T-cell (primary cell): ENCODE measurements around the gene EIF5. TPM values are rescaled to one million over a fixed set of nuclear protein-coding genes. Genes with fewer than 3 reads are reported as not detected.
A peak's percentile ranks its signal among the peaks of the same experiment; 100 is the strongest.

Experiments used
- ATAC-seq, 4 experiments: fragments of 200-7000 bp in 3 of 4; fragments of 150-1000 bp in 1 of 4; cut with Tn5 transposase; replicated peaks in 1 of 4; 1 replicate in 3 of 4; 2 replicates in 1 of 4; pipeline ENCODE4 v1.10.0; 2021; ENCODE audit warnings: moderate library complexity in 3 of 4, mild to moderate bottlenecking in 2 of 4, moderate number of reproducible peaks in 1 of 4
- CTCF ChIA-PET, 2 donors: fragments of 300-600 bp; sonication (Branson Sonifier 250); formaldehyde crosslinking; loops; one replicate each; lab custom pipeline; 2022; ENCODE audit warnings: antibody characterized with exemption in 2 of 2; lab: Charles Lee
- POLR2A ChIA-PET, 2 donors: fragments of 300-600 bp; sonication (Branson Sonifier 250); formaldehyde crosslinking; loops; one replicate each; lab custom pipeline; 2022; ENCODE audit warnings: antibody characterized with exemption in 2 of 2; lab: Charles Lee
- DNase-seq, 35 experiments: peaks; one replicate each; pipeline versions ENCODE4 v3.0.0 to v3.0.0-alpha.2; 2013 to 2023
- H3K27ac ChIP-seq: one replicate; pipeline ENCODE4 v1.5.1; 2013; ENCODE audit warnings: low read length
- H3K27me3 ChIP-seq, 2 experiments: replicated peaks in 1 of 2; 1 replicate in 1 of 2; 2 replicates in 1 of 2; pipeline versions ENCODE4 v1.6.1 to v1.7.0; 2013; ENCODE audit warnings: low read length in 1 of 2, mixed read lengths in 1 of 2; ENCODE audit not compliant: control insufficient read depth in 2 of 2, insufficient read depth in 2 of 2; ENCODE audit errors: extremely low read depth in 1 of 2
- H3K36me3 ChIP-seq, 2 donors: 1 replicate in 1 of 2; 2 replicates in 1 of 2; pipeline versions ENCODE4 v1.6.1 to v1.7.0; 2013; ENCODE audit warnings: low read length in 1 of 2; ENCODE audit not compliant: control insufficient read depth in 2 of 2, insufficient read depth in 1 of 2; ENCODE audit errors: extremely low read depth in 1 of 2
- H3K4me1 ChIP-seq, 2 experiments: 1 replicate in 1 of 2; 2 replicates in 1 of 2; pipeline versions ENCODE4 v1.6.1 to v1.7.0; 2013; ENCODE audit warnings: low read length in 2 of 2, mixed read lengths in 1 of 2; ENCODE audit not compliant: insufficient read depth in 2 of 2, control insufficient read depth in 1 of 2; ENCODE audit errors: extremely low read depth in 1 of 2
- H3K4me3 ChIP-seq, 2 donors: 1 replicate in 1 of 2; 2 replicates in 1 of 2; pipeline versions ENCODE4 v1.5.1 to v1.7.0; 2013; ENCODE audit warnings: mild to moderate bottlenecking in 2 of 2, low read length in 1 of 2, moderate library complexity in 1 of 2; ENCODE audit not compliant: control insufficient read depth in 1 of 2; ENCODE audit errors: extremely low read depth in 1 of 2
- H3K9me3 ChIP-seq: 2 replicates; pipeline ENCODE4 v1.7.0; 2013
- H3K27ac Mint-ChIP-seq, 2 donors: one replicate each; pipeline ENCODE4 v1.8.0; 2020 to 2021; ENCODE audit warnings: mild to moderate bottlenecking in 2 of 2, mixed read lengths in 2 of 2
- H3K27me3 Mint-ChIP-seq, 2 donors: one replicate each; pipeline ENCODE4 v1.8.0; 2021 to 2022; ENCODE audit warnings: mixed read lengths in 2 of 2
- H3K36me3 Mint-ChIP-seq: one replicate; pipeline ENCODE4 v1.8.0; 2021; ENCODE audit warnings: mixed read lengths
- H3K4me1 Mint-ChIP-seq, 3 donors: one replicate each; pipeline ENCODE4 v1.8.0; 2020 to 2022; ENCODE audit warnings: mixed read lengths in 3 of 3, mild to moderate bottlenecking in 1 of 3
- H3K4me3 Mint-ChIP-seq, 3 donors: one replicate each; pipeline ENCODE4 v1.8.0; 2020 to 2022; ENCODE audit warnings: mild to moderate bottlenecking in 3 of 3, mixed read lengths in 3 of 3, moderate library complexity in 3 of 3
- H3K9me3 Mint-ChIP-seq, 3 donors: one replicate each; pipeline ENCODE4 v1.8.0; 2020 to 2022; ENCODE audit warnings: mixed read lengths in 3 of 3
- WGBS: methylation state at CpG from one replicate; pipeline ENCODE4 v1.1.5; 2013; ENCODE audit warnings: missing lambda C conversion rate; ENCODE audit not compliant: insufficient coverage; 5-methylcytosine and 5-hydroxymethylcytosine counted together
- total RNA-seq, 35 experiments: library from RNA in 6 of 35; stranded (reverse) in 6 of 35; fragments of 120-200 nt in 1 of 35; gene quantifications; one replicate each; pipeline versions ENCODE4 v1.2.1 to v1.2.4 and lab custom pipeline; 2013 to 2026

The EIF5 gene
- total RNA-seq, 5 donors from 2014 or later (not counting 1 experiment from before 2014, with no cell fraction given): 223 to 650 (median 261) TPM

DNA sequence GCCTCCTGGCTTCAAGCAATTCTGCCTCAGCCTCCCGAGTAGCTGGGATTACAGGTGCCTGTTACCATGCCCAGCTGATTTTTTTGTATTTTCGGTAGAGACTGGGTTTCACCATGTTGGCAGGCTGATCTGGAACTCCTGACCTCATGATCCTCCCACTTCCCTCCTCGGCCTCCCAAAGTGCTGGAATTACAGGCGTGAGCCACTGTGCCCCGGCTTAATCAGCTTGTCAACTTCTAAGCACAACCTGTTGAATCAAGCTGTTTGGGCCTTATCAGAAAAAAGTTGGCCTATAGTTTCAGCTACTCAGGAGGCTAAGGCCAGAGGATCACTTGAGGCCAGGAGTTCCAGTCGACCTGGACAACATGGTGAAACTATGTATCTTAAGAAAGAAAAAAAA is 59.0 kb downstream of the EIF5 start:
- Mint-ChIP-seq H3K27me3 (no peaks in the 10 kb centered on the region), H3K27ac (no peak overlapping the region), H3K4me1 (peaks cover 62 to 79% (median 78%) of the 10 kb centered on the region in 3 donors), H3K4me3 (no peak overlapping the region), H3K9me3 (no peaks in the 10 kb centered on the region), H3K36me3 (peaks cover 5% of the 10 kb centered on the region)
- ATAC-seq (no peak), DNase-seq (no peak)
- ChIA-PET CTCF (interaction anchor here (0.6 to 1.9 kb wide), 6 partner anchors 8 to 47 kb away, joined by 3 to 5 read pairs (median 4); partner anchors contain the start of gene MARK3 (in 1 of the 2)), POLR2A (interaction anchor here (0.7 to 1.2 kb wide), 3 partner anchors 8 to 515 kb away, joined by 3 to 10 read pairs (median 5); partner anchors contain the start of gene MARK3 (in 1 of the 2))
- WGBS: 98% methylated on average over 5 of the region's 6 CpGs
- H3K27me3 ChIP-seq: no peaks in the 10 kb centered on the region
- H3K4me1 ChIP-seq: peaks cover 32 to 52% of the 10 kb centered on the region in 2 experiments
- no peak overlapping the region for H3K4me3 ChIP-seq
- H3K36me3 ChIP-seq: no peaks in the 10 kb centered on the region
- no peaks in the 10 kb centered on the region for H3K9me3 ChIP-seq
- no peak overlapping the region for H3K27ac ChIP-seq

DNA sequence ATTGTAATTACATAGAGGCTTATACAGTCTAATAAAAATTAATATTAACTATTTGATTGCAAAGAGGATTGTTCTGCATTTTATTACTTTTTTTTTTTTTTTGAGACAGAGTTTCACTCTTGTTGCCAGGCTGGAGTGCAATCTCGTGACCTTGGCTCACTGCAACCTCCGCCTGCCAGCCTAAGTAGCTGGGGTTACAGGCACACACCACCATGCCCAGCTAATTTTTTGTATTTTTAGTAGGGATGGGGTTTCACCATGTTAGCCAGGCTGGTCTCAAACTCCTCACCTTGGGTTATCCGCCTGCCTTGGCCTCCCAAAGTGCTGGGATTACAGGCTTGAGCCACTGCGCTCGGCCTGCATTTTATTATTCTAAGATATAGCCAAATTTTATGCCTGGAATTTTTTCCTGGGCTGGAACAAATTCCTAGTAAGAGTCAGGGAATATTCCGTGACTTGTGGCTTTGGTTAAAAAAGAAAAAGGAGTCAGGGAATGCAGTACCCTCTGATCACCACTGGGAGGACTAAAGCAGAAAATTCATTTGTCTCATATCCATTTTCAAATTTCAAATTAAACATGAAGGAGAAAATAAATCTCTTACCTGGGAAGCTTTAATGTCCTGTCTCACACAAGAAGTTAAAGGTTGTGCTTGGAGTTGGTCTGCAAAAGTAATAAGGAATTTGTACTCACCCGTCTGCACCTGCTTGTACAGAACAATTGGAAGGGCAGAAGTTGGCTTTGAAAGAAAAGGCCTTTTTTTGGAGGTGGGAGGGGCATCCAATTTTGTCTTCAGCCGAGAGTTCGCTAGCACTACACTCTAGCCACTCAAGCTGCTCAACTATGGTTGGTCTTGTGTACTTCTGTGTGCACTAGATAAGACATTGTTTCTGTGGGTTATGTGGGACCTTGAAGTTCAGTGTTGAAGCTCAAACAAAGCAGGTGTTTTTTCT is 59.9 kb downstream of the EIF5 start:
- ChIA-PET POLR2A (interaction anchor here in 1 of 2 donors (0.7 to 1.2 kb wide), 2 partner anchors 9 to 53 kb away, joined by 5 to 10 read pairs; partner anchors contain the start of gene MARK3), CTCF (interaction anchor here (0.6 to 1.9 kb wide), 8 partner anchors 9 to 431 kb away, joined by 3 to 5 read pairs (median 4); partner anchors contain the start of gene MARK3 (in 1 of the 2))
- DNase-seq (peak in 1 of 35 experiments; percentile 51), ATAC-seq (peak in 2 of 4 experiments; percentile 21 to 52)
- H3K4me3 ChIP-seq: no peak overlapping the region
- peak overlapping the region in 2 of 3 donors; percentile 31 to 43 for H3K4me3 Mint-ChIP-seq
- no peak overlapping the region for H3K27ac ChIP-seq
- H3K9me3 ChIP-seq: no peaks in the 10 kb centered on the region
- H3K27me3 ChIP-seq: no peaks in the 10 kb centered on the region
- peaks cover 27 to 47% of the 10 kb centered on the region in 2 experiments for H3K4me1 ChIP-seq
- H3K27me3 Mint-ChIP-seq: no peaks in the 10 kb centered on the region
- H3K4me1 Mint-ChIP-seq: peaks cover 62 to 79% (median 78%) of the 10 kb centered on the region in 3 donors
- no peaks in the 10 kb centered on the region for H3K36me3 ChIP-seq
- peaks cover 6% of the 10 kb centered on the region for H3K36me3 Mint-ChIP-seq
- no CpG with 5 or more reads among the region's 9 CpGs for WGBS
- no peaks in the 10 kb centered on the region for H3K9me3 Mint-ChIP-seq
- H3K27ac Mint-ChIP-seq: peak overlapping the region in 1 of 2 donors; percentile 39

Other genes with a start within 250 kb of the EIF5 start
- gene EXOC3L4, start 239.5 kb upstream of the EIF5 start, total RNA-seq: under 1 TPM in 1 of 5 donors, not detected in 4; 0.25 TPM
- 1 to 10 TPM in 4 of 5 donors, under 1 TPM in 1; 0.93 to 2.1 (median 1.0) TPM for gene TNFAIP2, start 210.8 kb upstream of the EIF5 start, total RNA-seq
- gene MARK3, start 51.2 kb downstream of the EIF5 start, total RNA-seq: 100 to 1,000 TPM in 4 of 5 donors, 10 to 100 TPM in 1; 94.7 to 128 (median 107) TPM
- gene CKB, start 188.6 kb downstream of the EIF5 start, total RNA-seq: 1 to 10 TPM; 4.7 to 7.6 (median 6.6) TPM
- gene TRMT61A, start 195.0 kb downstream of the EIF5 start, total RNA-seq: 10 to 100 TPM; 10.0 to 20.3 (median 17.6) TPM
- 10 to 100 TPM; 28.2 to 36.3 (median 31.1) TPM for gene BAG5, start 228.4 kb downstream of the EIF5 start, total RNA-seq
- 10 to 100 TPM; 17.7 to 27.5 (median 22.3) TPM for gene COA8, start 228.7 kb downstream of the EIF5 start, total RNA-seq